ENCODE measurements around the gene DUSP15.
"Not testable (repeated sequence)": the region's sequence is repeated elsewhere in the genome, so short reads cannot be mapped to it uniquely, and the experiment has no call there.

DUSP15 gene

DNA sequence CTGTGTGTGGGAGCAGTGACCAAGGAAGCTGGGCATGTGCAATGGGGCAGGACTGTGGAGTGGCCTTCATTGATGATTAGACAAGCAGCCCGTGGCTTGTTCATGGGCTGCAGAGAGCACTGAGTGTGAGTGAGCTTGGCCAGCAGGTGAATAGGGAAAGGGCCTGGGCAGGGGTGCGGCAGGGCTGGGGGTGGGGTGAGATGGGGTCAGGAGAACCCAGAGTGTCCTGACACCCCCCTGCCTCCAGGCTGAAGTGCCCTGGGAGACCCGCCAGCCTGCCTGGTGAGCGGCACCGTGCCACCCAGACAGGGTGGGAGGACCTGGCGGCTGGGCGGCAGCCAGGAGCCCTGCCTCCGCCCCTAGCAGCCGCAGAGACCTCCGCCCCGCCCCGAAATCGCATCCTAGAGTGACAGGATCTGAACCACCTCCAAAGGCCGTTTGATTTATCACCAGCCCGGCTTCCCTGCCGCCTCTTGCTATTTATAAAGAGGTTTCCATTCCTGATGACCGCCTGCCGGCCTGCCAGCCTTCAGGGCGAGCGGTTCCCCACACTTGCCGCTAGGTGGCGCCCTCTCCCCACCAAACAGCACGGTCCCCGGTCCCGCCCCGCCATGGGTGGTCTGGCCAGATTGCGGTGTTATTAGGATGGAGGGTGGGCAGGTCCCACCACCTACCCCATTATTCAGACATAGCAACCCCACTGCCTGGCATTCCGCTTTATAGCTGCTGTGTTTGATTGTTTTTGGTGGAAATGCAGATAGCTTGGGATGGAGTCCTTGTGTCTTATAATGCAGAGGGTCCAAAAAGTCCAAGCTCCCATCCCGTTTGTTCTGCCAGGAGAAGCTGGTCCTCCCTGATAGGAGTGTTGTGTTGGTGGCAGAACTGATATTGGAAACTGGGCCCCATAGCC, 47.7 kb downstream of the DUSP15 start:
- peak; percentile 17 to 78 (median 51) for DNase-seq

DNA sequence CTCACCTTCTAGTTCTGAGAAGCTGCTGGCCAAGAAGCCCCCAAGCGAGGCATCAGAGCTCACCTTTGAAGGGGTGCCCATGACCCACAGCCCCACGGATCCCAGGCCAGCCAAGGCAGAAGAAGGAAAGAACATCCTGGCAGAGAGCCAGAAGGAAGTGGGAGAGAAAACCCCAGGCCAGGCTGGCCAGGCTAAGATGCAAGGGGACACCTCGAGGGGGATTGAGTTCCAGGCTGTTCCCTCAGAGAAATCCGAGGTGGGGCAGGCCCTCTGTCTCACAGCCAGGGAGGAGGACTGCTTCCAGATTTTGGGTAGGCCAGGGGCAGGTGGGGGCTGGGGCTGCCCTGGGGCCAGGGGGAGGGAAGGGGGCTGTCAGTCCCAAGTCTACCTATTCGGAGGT, 48.9 kb downstream of the DUSP15 start:
- DNase-seq: no peak

- no peak for DNase-seq
Measured at GRCh38 chr20:31820228-31820627, 50.1 kb downstream of the DUSP15 start.

DNA sequence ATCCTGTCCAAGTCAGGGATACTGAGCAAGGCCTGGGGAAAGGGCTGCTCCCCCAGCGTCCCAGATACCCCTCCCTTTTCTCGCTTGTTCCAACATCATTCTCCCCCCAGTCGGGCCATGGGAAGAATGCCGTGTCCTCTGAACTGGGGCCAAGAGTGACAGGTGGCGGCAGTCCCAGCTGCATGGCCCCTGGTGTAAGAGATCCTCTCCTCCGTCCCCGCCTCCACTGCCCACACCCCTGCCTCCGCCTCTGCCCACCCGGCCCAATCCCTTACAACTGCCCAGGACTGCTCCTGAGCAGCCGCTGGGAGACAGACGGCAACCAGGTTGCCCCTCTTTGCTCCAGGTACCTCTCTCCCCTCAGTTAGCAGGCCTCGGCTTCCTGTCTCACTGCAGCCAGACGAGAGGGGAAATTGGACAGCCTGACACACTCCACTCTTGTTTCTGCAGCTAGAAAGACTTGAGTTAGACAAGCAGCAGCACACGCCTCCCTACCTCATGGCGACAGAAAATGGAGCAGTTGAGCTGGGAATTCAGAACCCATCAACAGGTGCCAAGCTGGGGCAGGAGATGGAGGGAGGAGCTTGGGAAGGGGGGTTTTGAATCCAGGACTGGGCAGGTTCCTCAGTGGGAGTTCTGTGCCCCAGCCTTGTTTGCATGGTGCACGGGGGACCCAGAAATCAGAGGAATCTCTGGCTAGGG, 51.1 kb downstream of the DUSP15 start, which contains the start of gene MYLK2:
MYLK2 (plus strand) TSS at position 274 of the 702 bp plus-strand sequence; CDS start at position 499, 225 bp downstream.
- no peak for DNase-seq

GRCh38 chr20:31818376-31818908, 51.9 kb downstream of the DUSP15 start:
- no peak for DNase-seq

DNA sequence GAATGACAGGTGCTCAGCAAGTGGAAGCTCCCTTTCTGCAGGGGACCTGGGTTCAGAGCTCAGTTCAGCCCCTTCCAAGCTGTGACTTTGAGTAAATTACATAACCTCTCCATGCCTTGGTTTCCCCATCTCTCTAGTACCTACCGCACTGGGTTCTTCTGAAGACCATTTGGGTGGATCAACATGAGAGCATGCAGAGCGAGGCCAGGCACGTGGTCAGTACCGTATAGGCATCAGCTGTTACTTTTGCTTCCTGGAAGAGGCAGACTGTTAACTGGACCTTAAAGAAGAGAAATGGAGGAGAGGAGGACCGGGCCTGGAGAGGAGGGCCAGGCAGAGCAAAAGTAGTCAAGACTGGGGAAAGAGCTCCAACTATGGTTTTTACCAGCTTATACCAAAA, 52.9 kb downstream of the DUSP15 start:
- DNase-seq: no peak

- DNase-seq: no peak
Measured at GRCh38 chr20:31816221-31816620, 54.1 kb downstream of the DUSP15 start.

GRCh38 chr20:31815408-31816188, 54.7 kb downstream of the DUSP15 start:
- peak in 2 of 14 donors; percentile 3 to 46 for DNase-seq

GRCh38 chr20:31814142-31814541, 56.2 kb downstream of the DUSP15 start:
- not testable (repeated sequence) for DNase-seq

DNA sequence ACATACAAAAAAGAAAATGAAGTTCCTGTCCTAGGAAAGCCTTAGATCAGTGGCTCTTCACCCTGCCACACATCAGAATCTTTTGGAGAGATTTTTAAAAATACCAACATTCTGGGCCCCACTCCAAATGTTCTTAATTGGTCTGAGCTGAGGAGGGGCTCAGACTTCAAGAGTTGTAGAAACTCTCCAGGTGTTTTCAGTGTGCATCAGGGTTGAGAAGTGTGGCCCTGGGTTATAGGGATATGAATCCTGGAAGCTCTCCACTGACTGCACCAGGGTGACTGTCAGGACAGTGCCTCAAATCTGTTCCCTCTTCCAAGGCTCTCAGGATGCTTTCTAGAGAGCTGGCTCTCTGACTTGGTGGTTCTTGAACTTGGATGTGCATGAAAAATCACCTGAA, 56.7 kb downstream of the DUSP15 start:
- no peak for DNase-seq

- no peak for DNase-seq
Measured at GRCh38 chr20:31811796-31812728, 58.3 kb downstream of the DUSP15 start.

- DNase-seq: no peak
Measured at GRCh38 chr20:31811198-31811597, 59.1 kb downstream of the DUSP15 start.
